ENCODE data around the gene MOB2.

DNA sequence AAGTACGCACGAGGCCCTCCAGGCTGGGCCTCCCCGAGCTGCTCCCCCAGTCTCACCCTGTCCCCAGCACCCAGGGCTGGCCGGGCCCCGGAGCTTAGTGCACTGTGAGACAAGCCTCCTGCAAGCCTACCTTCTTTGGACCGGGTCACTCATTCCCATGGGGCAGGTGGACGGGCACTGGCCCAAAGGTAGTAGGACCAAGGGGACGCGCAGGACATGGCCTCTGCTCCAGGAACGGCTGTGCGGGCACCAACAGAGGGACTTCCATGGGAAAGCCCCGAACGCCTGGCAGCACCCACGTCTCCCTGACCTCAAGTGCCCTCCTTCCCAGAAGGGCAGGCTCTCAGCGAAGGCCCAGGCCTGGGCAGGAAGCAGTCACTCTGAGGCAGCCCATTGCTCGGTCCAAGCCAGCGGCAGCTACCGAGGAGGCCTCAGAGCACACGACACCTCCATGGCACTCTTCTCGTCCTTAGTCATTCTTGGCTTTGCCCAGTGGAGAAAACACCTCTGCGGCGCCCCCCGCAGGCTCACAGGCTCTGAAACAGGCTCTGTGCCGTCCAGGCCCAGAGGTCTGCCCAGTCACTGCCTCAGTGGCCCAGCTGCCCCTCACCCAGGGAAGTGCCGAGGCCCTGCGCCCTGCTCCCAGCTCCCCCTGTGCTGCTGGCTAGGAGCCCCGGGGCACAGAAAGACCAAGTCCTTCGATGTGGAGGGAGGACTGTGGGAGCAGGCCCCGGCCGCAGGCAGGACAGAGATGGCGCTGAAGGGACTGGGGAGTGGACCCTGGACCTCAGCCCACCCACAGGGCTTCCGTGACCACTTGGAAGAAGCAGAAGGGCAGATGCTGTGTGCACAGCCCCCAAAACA lies 3.8 kb downstream of the MOB2 start:
- TF ChIP-seq, protein P1, sequence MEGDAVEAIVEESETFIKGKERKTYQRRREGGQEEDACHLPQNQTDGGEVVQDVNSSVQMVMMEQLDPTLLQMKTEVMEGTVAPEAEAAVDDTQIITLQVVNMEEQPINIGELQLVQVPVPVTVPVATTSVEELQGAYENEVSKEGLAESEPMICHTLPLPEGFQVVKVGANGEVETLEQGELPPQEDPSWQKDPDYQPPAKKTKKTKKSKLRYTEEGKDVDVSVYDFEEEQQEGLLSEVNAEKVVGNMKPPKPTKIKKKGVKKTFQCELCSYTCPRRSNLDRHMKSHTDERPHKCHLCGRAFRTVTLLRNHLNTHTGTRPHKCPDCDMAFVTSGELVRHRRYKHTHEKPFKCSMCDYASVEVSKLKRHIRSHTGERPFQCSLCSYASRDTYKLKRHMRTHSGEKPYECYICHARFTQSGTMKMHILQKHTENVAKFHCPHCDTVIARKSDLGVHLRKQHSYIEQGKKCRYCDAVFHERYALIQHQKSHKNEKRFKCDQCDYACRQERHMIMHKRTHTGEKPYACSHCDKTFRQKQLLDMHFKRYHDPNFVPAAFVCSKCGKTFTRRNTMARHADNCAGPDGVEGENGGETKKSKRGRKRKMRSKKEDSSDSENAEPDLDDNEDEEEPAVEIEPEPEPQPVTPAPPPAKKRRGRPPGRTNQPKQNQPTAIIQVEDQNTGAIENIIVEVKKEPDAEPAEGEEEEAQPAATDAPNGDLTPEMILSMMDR (conservative IDR thresholded peaks at IDR 0.05 in 1 of 2, IDR thresholded peaks at IDR 0.05 in 1 of 2; ENCODE audit: low read depth in 1 of 2, low read length in 2 of 2), result peak in 1 of 2 donors; percentile 4
- no peak for TF ChIP-seq EZH2 (IDR thresholded peaks at IDR 0.05; ENCODE audit: low read length, missing control alignments)
